Glomerular visceral epithelial cell (primary cell): Measurements from ENCODE around the gene MCM7.
"Not testable (repeated sequence)": the region's sequence is repeated elsewhere in the genome, so short reads cannot be mapped to it uniquely, and the experiment has no call there.

ENCODE experiments used
- DNase-seq: peaks from one replicate; pipeline ENCODE4 v3.0.0-alpha.2; 2016; ENCODE audit errors: extremely low spot score

MCM7 gene

DNA sequence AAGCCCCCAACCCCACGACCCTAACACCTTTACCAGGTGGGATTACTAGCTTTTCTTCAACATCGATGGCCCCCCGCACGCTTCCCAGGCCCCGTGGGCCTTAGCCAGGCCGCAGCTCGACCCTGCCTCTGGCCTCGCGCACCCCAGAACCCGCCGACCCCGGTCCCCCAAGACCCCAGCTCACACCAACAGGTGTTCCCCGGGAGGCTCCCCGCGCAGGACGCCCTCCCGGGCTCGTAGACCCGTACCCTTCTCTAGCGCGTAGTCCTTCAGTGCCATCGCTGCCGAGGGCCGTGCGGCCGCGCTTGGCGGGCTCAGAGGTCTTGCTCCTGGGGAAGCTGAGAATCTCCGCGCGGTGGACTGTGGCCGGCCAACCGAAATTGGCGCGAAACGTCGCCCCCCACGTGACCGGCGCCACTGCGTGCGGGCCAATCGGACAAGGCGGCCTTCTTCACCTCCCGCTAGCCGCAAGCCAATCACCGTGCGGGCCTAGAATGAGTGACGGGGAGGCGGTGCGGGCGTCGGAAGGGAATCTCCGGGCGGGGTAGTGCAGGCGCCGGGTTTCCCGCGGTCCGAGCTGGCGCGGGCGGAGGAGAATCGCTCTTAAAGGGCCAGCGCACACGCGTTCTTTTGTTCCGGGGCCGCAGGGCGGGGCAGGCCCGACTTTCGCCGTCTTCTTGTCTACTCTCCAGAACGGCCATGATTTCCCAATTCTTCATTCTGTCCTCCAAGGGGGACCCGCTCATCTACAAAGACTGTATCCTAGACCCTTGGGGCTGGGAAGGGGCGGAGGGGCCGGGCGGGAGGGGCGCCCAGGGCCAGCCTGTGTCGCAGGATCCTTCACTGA, at the start of gene MCM7, which contains the start of gene AP4M1:
TSS of gene MCM7 (minus strand) at position 382 of the 847 bp plus-strand sequence. CDS start at position 279, 103 bp downstream.
TSS of gene AP4M1 (plus strand) at position 628 of the 847 bp plus-strand sequence. CDS start at position 700, 72 bp downstream.
- DNase-seq, result peak; percentile 99

DNA sequence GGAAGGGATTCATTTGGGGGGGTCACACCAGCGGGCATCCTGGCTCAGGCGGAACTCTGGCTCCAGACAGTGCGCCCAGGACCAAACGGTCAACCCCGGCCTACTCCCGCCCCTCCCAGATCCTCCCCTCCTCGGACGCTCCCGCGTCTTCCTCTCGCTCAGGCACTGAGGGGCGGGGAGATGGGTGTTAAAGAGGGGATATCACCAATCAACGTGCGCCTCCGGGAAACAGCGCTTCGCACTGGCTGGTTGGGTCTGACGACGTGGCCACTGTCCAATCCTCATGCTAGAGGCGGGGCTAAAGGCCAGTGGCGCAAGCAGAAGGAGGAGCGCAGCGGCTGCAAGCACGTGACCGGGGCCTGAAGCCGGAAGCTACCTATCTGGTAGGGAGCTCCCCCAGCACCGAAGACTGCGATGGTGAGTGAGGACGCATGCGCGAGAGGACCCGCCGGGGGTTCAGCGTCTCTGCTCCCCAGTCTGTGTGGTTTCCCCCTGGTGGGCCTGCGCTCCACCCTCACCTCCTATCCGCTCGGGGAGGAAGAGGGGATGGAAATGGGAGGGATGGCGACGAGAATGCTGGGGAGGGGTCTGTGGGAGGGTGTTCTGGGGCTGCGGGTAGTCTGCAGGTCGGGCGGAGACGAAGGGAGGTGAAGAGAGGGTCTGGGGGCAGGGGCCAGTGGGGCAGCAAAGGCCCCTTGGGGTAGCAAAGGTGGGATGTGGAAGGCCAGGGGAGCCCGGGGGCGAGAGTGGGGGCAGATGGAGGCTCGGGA, 47.5 kb upstream of the MCM7 start, which contains the start of gene LAMTOR4:
TSS of gene LAMTOR4 (plus strand) at position 360 of the 770 bp plus-strand sequence. CDS start at position 415, 55 bp downstream.
- peak; percentile 99 for DNase-seq

GRCh38 chr7:100148225-100148558, 47.0 kb upstream of the MCM7 start:
- DNase-seq, result no peak

- no peak for DNase-seq
Observed at GRCh38 chr7:100147278-100147677, 46.1 kb upstream of the MCM7 start.

DNA sequence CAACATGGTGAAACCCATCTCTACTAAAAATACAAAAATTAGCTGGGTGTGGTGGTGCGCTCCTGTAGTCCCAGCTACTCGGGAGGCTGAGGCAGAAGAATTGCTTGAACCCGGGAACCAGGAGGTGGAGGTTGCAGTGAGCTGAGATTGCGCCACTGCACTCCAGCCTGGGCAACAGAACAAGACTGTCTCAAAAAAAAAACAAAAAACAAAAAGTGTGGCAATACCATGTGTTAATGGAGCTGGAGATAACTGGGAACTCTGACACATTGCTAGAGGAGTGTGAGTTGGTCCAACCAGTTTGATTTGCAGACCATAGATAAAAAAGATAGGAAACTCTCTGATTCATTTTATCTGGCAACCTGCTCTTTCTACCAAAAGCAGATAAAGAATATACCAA, 45.2 kb upstream of the MCM7 start:
- not testable (repeated sequence) for DNase-seq

DNA sequence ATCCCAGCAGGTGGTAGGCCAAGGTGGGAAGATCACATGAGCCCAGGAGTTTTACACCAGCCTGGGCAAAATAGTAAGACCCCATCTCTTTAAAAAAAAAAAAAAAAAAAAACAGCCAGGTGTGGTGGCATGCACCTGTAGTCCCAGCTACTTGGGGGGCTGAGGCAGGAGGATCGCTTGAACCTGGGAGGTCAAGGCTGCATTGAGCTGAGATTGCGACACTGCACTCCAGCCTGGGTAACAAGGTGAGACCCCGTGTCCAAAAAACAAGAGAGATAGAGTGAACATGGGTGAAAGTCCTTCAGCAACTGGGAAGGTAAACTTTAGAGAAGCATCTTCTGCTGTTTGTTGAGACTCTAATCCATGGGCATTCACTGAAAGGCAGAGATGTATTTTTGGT, 41.3 kb upstream of the MCM7 start:
- DNase-seq, result no peak

DNA sequence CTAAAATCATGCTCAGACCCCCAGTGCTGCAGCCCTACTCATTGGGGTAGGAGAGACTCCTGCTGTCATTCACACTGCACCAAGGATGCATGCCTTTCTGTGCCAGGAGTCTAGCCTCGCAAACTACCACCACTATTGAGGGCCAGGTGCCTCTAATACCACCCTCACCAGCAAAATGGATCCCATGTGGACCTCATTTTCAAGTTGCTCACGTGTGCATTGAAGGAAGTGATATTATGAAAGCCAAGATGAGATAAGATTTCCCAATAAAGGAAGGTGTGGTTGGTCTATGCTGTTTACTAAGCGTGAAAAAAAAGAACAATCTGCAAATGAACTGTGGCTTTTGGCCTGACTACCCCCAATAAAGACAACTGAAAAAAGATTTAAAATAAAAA, 40.4 kb upstream of the MCM7 start:
- DNase-seq, result no peak

DNA sequence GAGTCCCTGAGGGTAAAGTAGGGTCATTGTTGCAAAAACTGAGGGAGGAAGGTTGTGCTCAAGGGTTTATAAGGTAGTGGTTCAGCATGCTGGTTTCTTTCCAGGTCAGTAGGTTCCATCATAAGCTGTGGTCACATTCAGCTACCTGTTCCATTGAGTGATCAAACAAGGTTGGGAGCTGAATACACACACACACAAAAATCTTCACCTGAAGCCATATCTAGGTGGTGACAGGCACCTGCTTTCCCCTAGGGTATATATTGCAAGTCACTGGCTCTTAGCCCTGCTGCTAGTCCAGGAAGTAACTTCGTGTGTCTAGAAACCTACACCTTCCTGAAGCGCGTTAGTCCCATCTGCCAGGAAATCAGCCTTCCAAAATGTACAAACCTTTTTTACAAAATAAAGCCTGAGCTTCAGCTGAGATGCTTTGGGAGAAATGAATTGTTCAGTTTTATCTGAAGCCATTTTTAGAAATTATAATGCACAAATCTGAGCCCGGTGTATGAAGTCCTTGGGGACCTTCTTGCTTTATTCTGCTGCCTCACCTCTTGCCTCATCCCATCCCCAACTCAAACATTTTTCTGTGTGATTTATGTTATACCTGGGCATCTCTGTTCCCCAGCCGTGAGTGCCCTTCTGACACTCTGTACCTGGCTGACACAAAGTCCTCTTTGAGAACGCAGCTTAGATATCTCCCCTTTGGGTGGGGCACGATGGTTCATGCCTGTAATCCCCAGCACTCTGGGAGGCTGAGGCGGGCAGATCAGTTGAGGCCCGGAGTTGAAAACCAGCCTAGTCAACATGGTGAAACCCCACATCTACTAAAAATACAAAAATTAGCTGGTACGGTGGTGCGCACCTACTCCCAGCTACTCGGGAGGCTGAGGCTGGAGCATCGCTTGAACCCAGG, 36.9 kb upstream of the MCM7 start:
- DNase-seq, result no peak

DNA sequence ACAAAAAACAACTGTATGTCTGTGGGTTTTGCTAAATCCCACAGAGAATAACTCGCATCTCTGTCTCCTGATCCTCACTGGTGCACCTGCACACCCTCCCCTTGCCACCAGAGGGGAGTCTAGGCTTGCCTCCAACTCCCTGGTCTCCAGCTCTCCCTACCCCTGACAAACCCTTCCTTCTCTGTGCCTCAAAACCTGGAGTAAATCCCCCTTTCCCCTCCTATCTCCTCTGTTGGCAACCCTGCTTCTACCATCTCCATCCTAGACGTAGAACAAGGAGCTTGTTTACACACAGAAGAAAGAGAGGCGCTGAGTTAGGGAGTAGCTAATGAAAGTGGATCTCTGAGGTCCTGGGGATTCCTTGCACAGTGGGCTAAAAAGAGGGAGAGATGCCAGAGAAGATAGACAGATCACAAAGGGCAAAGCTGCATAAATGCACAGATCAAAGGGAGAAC, 31.5 kb upstream of the MCM7 start:
- peak; percentile 66 for DNase-seq

- no peak for DNase-seq
Observed at GRCh38 chr7:100132126-100132525, 30.9 kb upstream of the MCM7 start.

- peak; percentile 62 for DNase-seq
Observed at GRCh38 chr7:100130608-100131453, 29.6 kb upstream of the MCM7 start.

- DNase-seq, result not testable (repeated sequence)
Observed at GRCh38 chr7:100130220-100130607, 29.0 kb upstream of the MCM7 start.

DNA sequence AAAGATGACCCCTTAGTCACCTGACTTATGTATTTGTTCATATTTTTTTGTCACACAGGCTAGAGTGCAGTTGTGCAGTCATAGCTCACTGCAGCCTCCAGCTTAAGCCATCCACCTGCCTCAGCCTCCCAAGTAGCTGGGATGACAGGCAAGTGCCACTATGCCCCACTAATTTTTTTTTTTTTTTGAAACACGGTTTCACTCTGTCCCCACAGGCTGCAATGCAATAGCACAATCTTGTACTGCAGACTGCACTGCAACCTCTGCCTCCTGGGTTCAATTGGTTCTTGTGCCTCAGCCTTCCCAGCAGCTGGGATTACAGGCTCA, 27.4 kb upstream of the MCM7 start:
- no peak for DNase-seq

GRCh38 chr7:100127866-100128636, 26.9 kb upstream of the MCM7 start:
- DNase-seq, result peak; percentile 21

GRCh38 chr7:100126931-100127865, 26.0 kb upstream of the MCM7 start, which contains the start of gene MBLAC1:
Gene MBLAC1 (plus strand): TSS chr7:100126967. CDS start chr7:100127396, 429 bp downstream.
- peak; percentile 92 for DNase-seq

GRCh38 chr7:100126239-100126930, 25.2 kb upstream of the MCM7 start:
- DNase-seq, result no peak

GRCh38 chr7:100124301-100125230, 23.4 kb upstream of the MCM7 start:
- no peak for DNase-seq
